Measurements from ENCODE around the gene SPRR5. TPM values are rescaled to one million over a fixed set of nuclear protein-coding genes. Genes with fewer than 3 reads are reported as not detected.

Gene SPRR5, protein sequence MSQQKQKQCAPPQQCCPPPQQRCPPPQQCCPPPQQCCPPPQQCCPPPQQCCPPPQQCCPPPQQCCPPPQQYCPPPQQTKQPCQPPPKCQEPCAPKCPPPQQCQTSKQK
- total RNA-seq (2022; extraction: Qiagen RNA extraction): not detected in 5 replicates

GRCh38 chr1:152946651-152947256 is at the start of gene SPRR5:
Gene SPRR5, plus strand, starts transcription at chr1:152947206. Its CDS starts 1,349 bp downstream, at chr1:152948555.

DNA sequence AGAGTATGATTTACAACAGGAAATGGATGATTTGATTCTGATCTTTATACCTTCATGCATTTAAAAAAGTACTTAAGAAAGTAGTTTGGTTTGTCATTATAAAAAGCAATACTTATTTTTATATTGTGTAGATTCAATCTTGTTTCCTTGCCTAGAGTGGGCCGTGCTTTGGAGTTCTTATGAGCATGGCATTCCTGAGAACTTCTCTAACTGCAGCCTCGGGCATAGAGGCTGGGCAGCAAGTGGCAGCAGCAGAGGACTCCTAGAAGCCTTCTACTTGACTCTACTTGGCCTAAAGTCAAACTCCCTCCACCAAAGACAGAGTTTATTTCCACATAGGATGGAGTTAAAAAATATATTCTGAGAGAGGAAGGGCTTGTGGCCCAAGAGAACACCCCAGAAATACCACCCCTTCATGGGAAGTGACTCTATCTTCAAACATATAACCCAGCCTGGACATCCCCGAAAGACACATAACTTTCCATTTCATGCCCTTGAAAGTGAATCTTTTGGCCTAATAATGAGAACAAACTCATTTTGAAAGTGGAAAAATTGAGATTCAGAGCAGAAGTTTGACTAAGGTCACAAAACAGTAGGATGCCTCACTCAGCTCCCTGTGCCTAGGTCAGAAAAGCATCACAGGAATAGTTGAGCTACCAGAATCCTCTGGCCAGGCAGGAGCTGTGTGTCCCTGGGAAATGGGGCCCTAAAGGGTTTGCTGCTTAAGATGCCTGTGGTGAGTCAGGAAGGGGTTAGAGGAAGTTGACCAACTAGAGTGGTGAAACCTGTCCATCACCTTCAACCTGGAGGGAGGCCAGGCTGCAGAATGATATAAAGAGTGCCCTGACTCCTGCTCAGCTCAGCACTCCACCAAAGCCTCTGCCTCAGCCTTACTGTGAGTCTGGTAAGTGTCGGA is 39.1 kb upstream of the SPRR5 start, which contains the start of gene IVL:
Gene IVL (plus strand): TSS at position 861 of the 916 bp plus-strand sequence. CDS start 1,252 bp downstream, outside the sequence.

DNA sequence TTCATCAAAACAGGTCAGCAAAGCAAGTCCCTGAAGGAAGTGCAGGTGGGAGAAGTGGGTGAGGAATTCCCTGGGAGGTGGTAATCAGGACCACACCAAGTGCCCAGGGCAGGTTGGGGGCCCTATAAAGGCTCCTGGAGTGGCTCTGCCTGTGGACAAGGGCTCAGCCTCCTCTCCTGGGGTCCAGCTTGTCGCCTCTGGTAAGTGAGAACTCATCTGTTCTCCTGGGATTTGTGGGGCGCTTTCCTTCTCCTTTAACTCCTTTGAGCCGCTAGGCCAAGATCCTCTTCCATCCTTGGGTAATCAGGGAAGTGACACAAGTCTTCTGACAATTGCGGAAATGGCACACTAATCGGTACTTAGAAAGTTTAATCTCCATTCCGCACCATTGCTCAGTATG is 23.5 kb downstream of the SPRR5 start, which contains the start of gene SPRR4:
Gene SPRR4 (plus strand): TSS at position 154 of the 400 bp plus-strand sequence. CDS start 1,243 bp downstream, outside the sequence.

DNA sequence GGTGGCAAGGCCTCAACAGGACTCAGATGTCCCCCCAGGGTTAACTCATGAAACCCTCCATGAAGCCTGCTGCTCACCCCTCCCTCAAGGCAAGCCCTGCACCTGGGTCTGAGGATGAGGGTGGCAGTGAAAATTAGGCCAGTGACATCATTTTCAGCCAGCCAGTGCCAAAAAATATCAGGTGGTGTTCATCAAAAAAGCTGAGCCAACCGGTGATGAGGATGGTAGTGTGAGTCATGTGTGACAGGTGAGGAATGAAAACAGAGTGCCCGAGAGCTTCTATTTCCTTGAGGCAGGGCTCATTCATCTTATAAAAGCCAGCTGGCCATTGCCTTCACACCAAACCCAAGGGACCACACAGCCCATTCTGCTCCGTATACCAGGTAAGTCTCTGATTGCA is 36.7 kb downstream of the SPRR5 start, which contains the start of gene SPRR1A:
Gene SPRR1A (plus strand): TSS at position 339 of the 400 bp plus-strand sequence. CDS start 1,150 bp downstream, outside the sequence.

Other genes with a start within 250 kb of the SPRR5 start
- gene LCE2A, start 248.9 kb upstream of the SPRR5 start, total RNA-seq (2022; extraction: Qiagen RNA extraction): not detected in 5 replicates
- not detected in 5 replicates for gene LCE4A, start 239.0 kb upstream of the SPRR5 start, total RNA-seq (2022; extraction: Qiagen RNA extraction)
- gene KPRP, start 189.2 kb upstream of the SPRR5 start, total RNA-seq (2022; extraction: Qiagen RNA extraction): not detected in 5 replicates
- gene LCE1F, start 172.1 kb upstream of the SPRR5 start, total RNA-seq (2022; extraction: Qiagen RNA extraction): not detected in 5 replicates
- gene LCE1E, start 160.9 kb upstream of the SPRR5 start, total RNA-seq (2022; extraction: Qiagen RNA extraction): 0.08 to 0.17 TPM (median 0.12 TPM) in 3 of 5 replicates, not detected in the others
- not detected in 5 replicates for gene LCE1D, start 150.5 kb upstream of the SPRR5 start, total RNA-seq (2022; extraction: Qiagen RNA extraction)
- not detected in 5 replicates for gene LCE1C, start 140.6 kb upstream of the SPRR5 start, total RNA-seq (2022; extraction: Qiagen RNA extraction)
- 0.11 TPM in 1 of 5 replicates, not detected in the others for gene LCE1B, start 135.2 kb upstream of the SPRR5 start, total RNA-seq (2022; extraction: Qiagen RNA extraction)
- not detected in 5 replicates for gene LCE1A, start 119.7 kb upstream of the SPRR5 start, total RNA-seq (2022; extraction: Qiagen RNA extraction)
- not detected in 5 replicates for gene LCE6A, start 104.3 kb upstream of the SPRR5 start, total RNA-seq (2022; extraction: Qiagen RNA extraction)
- not detected in 5 replicates for gene LCE7A, start 87.2 kb upstream of the SPRR5 start, total RNA-seq (2022; extraction: Qiagen RNA extraction)
- gene SMCP, start 68.9 kb upstream of the SPRR5 start, total RNA-seq (2022; extraction: Qiagen RNA extraction): not detected in 5 replicates
- gene IVL, start 38.7 kb upstream of the SPRR5 start, total RNA-seq (2022; extraction: Qiagen RNA extraction): 0.07 to 0.09 TPM (median 0.08 TPM) in 3 of 5 replicates, not detected in the others
- not detected in 5 replicates for gene SPRR4, start 23.4 kb downstream of the SPRR5 start, total RNA-seq (2022; extraction: Qiagen RNA extraction)
- gene SPRR1A, start 36.9 kb downstream of the SPRR5 start, total RNA-seq (2022; extraction: Qiagen RNA extraction): not detected in 5 replicates
- gene SPRR3, start 54.5 kb downstream of the SPRR5 start, total RNA-seq (2022; extraction: Qiagen RNA extraction): not detected in 5 replicates
- not detected in 5 replicates for gene SPRR1B, start 84.0 kb downstream of the SPRR5 start, total RNA-seq (2022; extraction: Qiagen RNA extraction)
- 0.18 TPM in 1 of 5 replicates, not detected in the others for gene SPRR2D, start 93.9 kb downstream of the SPRR5 start, total RNA-seq (2022; extraction: Qiagen RNA extraction)
- gene SPRR2A, start 110.3 kb downstream of the SPRR5 start, total RNA-seq (2022; extraction: Qiagen RNA extraction): not detected in 5 replicates
- not detected in 5 replicates for gene SPRR2B, start 124.4 kb downstream of the SPRR5 start, total RNA-seq (2022; extraction: Qiagen RNA extraction)
- not detected in 5 replicates for gene SPRR2E, start 147.3 kb downstream of the SPRR5 start, total RNA-seq (2022; extraction: Qiagen RNA extraction)
- not detected in 5 replicates for gene SPRR2F, start 166.3 kb downstream of the SPRR5 start, total RNA-seq (2022; extraction: Qiagen RNA extraction)
- not detected in 5 replicates for gene SPRR2G, start 203.7 kb downstream of the SPRR5 start, total RNA-seq (2022; extraction: Qiagen RNA extraction)